ENCODE data around the gene PLIN1. TPM values are rescaled to one million over a fixed set of nuclear protein-coding genes. Genes with fewer than 3 reads are reported as not detected.

The PLIN1 gene
- total and polyA plus RNA-seq, 2 donors (not counting 3 experiments of a cell fraction or from before 2014, with no cell fraction given) = 0.07 TPM; not detected in 1

GRCh38 chr15:89666184-89666857 lies 12.8 kb downstream of the PLIN1 start:
- H3K9me3 ChIP-seq (replicated peaks; ENCODE audit: control insufficient read depth, insufficient read depth, low read length) = no peaks in the 10 kb centered on the region
- no peak overlapping the region for H3K27ac ChIP-seq (ENCODE audit: insufficient read depth, low read depth, low read length)
- no peaks in the 10 kb centered on the region for H3K36me3 ChIP-seq (ENCODE audit: control insufficient read depth in 2 of 2, extremely low read depth in 1 of 2, insufficient read depth in 2 of 2, low read length in 2 of 2)
- no peaks in the 10 kb centered on the region for H3K9me1 ChIP-seq (replicated peaks; ENCODE audit: control insufficient read depth, extremely low read depth, insufficient read depth, low read length)
- H3K27me3 ChIP-seq (ENCODE audit: control insufficient read depth in 2 of 2, insufficient read depth in 2 of 2, low read length in 2 of 2) = no peaks in the 10 kb centered on the region
- FAIRE-seq = no peak
- H3K4me1 ChIP-seq (ENCODE audit: control insufficient read depth, extremely low read depth, insufficient read depth, low read length) = peaks cover 20% of the 10 kb centered on the region
- dilution Hi-C loops (cut with MboI; ENCODE audit: extremely low pct_ligation_motif_present, low sequenced_read_pairs) = no loop called here
- intact Hi-C loops (cut with micrococcal nuclease) = no loop called here
- H3K4me3 ChIP-seq (replicated peaks in 1 of 3; ENCODE audit: insufficient read depth in 1 of 3, low read depth in 1 of 3, low read length in 3 of 3) = no peak overlapping the region
- no peak overlapping the region for H3K4me2 ChIP-seq (ENCODE audit: insufficient read depth, low read length)
- H3K79me2 ChIP-seq (ENCODE audit: control insufficient read depth, insufficient read depth, low read length) = no peaks in the 10 kb centered on the region
- BruUV-seq (replicated peaks) = no TSS peak
- H2AFZ ChIP-seq (ENCODE audit: low read depth, low read length) = peak overlapping the region; percentile 92
- peak overlapping the region; percentile 54 for H3K9ac ChIP-seq (replicated peaks; ENCODE audit: extremely low read depth, insufficient read depth, low read length)
- no peak for DNase-seq (ENCODE audit: low read depth, low spot score)
- TF ChIP-seq POLR2A (IDR thresholded peaks at IDR 0.05; ENCODE audit: low read depth, low read length) = no peak
- TF ChIP-seq POLR2AphosphoS5 (IDR thresholded peaks at IDR 0.05; ENCODE audit: insufficient read depth, low read depth, low read length) = no peak
- POLR2A ChIA-PET = no interaction called here
- no peaks in the 10 kb centered on the region for H4K20me1 ChIP-seq (replicated peaks; ENCODE audit: control insufficient read depth, extremely low read depth, insufficient read depth, low read length)
- CTCF ChIA-PET = interaction anchor here (1.4 to 1.5 kb wide), 2 partner anchors 12 to 246 kb away, joined by 3 read pairs; partner anchors contain the start of genes ARPIN and KIF7

GRCh38 chr15:89665449-89666181 lies 13.6 kb downstream of the PLIN1 start:
- no peaks in the 10 kb centered on the region for H4K20me1 ChIP-seq (replicated peaks; ENCODE audit: control insufficient read depth, extremely low read depth, insufficient read depth, low read length)
- no peaks in the 10 kb centered on the region for H3K9me1 ChIP-seq (replicated peaks; ENCODE audit: control insufficient read depth, extremely low read depth, insufficient read depth, low read length)
- H3K9me3 ChIP-seq (replicated peaks; ENCODE audit: control insufficient read depth, insufficient read depth, low read length) = no peaks in the 10 kb centered on the region
- H3K4me1 ChIP-seq (ENCODE audit: control insufficient read depth, extremely low read depth, insufficient read depth, low read length) = peaks cover 20% of the 10 kb centered on the region
- ChIA-PET POLR2A (no interaction called here), CTCF (interaction anchor here (1.4 to 4.6 kb wide), 3 partner anchors 11 to 247 kb away, joined by 3 to 55 read pairs (median 3); partner anchors contain the start of genes ARPIN and KIF7)
- no TSS peak for BruUV-seq (replicated peaks)
- H3K27ac ChIP-seq (ENCODE audit: insufficient read depth, low read depth, low read length) = no peak overlapping the region
- dilution Hi-C loops (cut with MboI; ENCODE audit: extremely low pct_ligation_motif_present, low sequenced_read_pairs) (no loop called here), intact Hi-C loops (cut with micrococcal nuclease) (no loop called here)
- H3K9ac ChIP-seq (replicated peaks; ENCODE audit: extremely low read depth, insufficient read depth, low read length) = peak overlapping the region; percentile 54
- FAIRE-seq (peak; percentile 76), DNase-seq (ENCODE audit: low read depth, low spot score) (peak; percentile 36)
- H3K4me2 ChIP-seq (ENCODE audit: insufficient read depth, low read length) = peak overlapping the region; percentile 74
- H2AFZ ChIP-seq (ENCODE audit: low read depth, low read length) = peak overlapping the region; percentile 92
- peak; percentile 66 for TF ChIP-seq POLR2A (IDR thresholded peaks at IDR 0.05; ENCODE audit: low read depth, low read length)
- no peak for TF ChIP-seq JUN (IDR thresholded peaks at IDR 0.05; ENCODE audit: borderline replicate concordance, insufficient read depth, insufficient read length, low read depth)
- TF ChIP-seq MYC (IDR thresholded peaks at IDR 0.05; ENCODE audit: low read depth, low read length) = no peak
- TF ChIP-seq MAX (IDR thresholded peaks at IDR 0.05; ENCODE audit: insufficient read depth, insufficient read length) = no peak
- TF ChIP-seq EZH2 (IDR thresholded peaks at IDR 0.05; ENCODE audit: borderline replicate concordance, low read depth, low read length, severe bottlenecking) = no peak
- TF ChIP-seq FOS (IDR thresholded peaks at IDR 0.05; ENCODE audit: borderline replicate concordance, insufficient read depth, low read length) = peak; percentile 16
- peak; percentile 70 for TF ChIP-seq POLR2AphosphoS5 (IDR thresholded peaks at IDR 0.05; ENCODE audit: insufficient read depth, low read depth, low read length)
- no peaks in the 10 kb centered on the region for H3K36me3 ChIP-seq (ENCODE audit: control insufficient read depth in 2 of 2, extremely low read depth in 1 of 2, insufficient read depth in 2 of 2, low read length in 2 of 2)
- peak overlapping the region in 2 of 3 experiments; percentile 30 to 33 for H3K4me3 ChIP-seq (replicated peaks in 1 of 3; ENCODE audit: insufficient read depth in 1 of 3, low read depth in 1 of 3, low read length in 3 of 3)
- no peaks in the 10 kb centered on the region for H3K27me3 ChIP-seq (ENCODE audit: control insufficient read depth in 2 of 2, insufficient read depth in 2 of 2, low read length in 2 of 2)
- H3K79me2 ChIP-seq (ENCODE audit: control insufficient read depth, insufficient read depth, low read length) = no peaks in the 10 kb centered on the region

Measured in endothelial cell of umbilical vein (primary cell).